Heart left ventricle (tissue), 16 donors: ENCODE measurements around the gene CRP. TPM values are rescaled to one million over a fixed set of nuclear protein-coding genes. Genes with fewer than 3 reads are reported as not detected.
"Not testable (repeated sequence)": the region's sequence is repeated elsewhere in the genome, so short reads cannot be mapped to it uniquely, and the experiment has no call there.

Experiments
- ATAC-seq, 4 donors: fragments of 200-7000 bp; cut with Tn5 transposase; one replicate each; pipeline ENCODE4 v1.9.1; 2020 to 2022; ENCODE audit warnings: moderate library complexity in 4 of 4, mild to moderate bottlenecking in 3 of 4, moderate number of reproducible peaks in 1 of 4
- DNase-seq, 5 donors: peaks; one replicate each; pipeline ENCODE4 v3.0.0-alpha.2; 2020
- H3K27ac ChIP-seq, 12 donors: fragments of 200-600 bp; sonication (generic) in 4 of 12; one replicate each; pipeline versions ENCODE4 v1.5.0 to v1.8.0; 2016 to 2022; ENCODE audit warnings: mild to moderate bottlenecking in 2 of 12
- H3K27me3 ChIP-seq, 9 donors: fragments of 200-600 bp; sonication (generic) in 2 of 9; one replicate each; pipeline versions ENCODE4 v1.5.1 to v1.8.0; 2016 to 2022; ENCODE audit warnings: mild to moderate bottlenecking in 3 of 9
- H3K36me3 ChIP-seq, 9 donors: fragments of 200-600 bp; sonication (generic) in 2 of 9; one replicate each; pipeline versions ENCODE4 v1.5.0 to v1.8.0; 2018 to 2022; ENCODE audit warnings: mild to moderate bottlenecking in 2 of 9
- H3K4me1 ChIP-seq, 12 donors: fragments of 200-600 bp; sonication (generic) in 4 of 12; one replicate each; pipeline versions ENCODE4 v1.5.0 to v1.8.0; 2016 to 2022; ENCODE audit warnings: mild to moderate bottlenecking in 3 of 12
- H3K4me3 ChIP-seq, 12 donors: fragments of 200-600 bp; sonication (generic) in 4 of 12; one replicate each; pipeline versions ENCODE4 v1.5.0 to v1.8.0; 2017 to 2022; ENCODE audit warnings: mild to moderate bottlenecking in 9 of 12, moderate library complexity in 4 of 12
- H3K9me3 ChIP-seq, 12 donors: fragments of 200-600 bp; sonication (generic) in 4 of 12; one replicate each; pipeline versions ENCODE4 v1.5.0 to v1.8.0; 2016 to 2022; ENCODE audit warnings: mild to moderate bottlenecking in 1 of 12
- POLR2A ChIP-seq, 2 donors: fragments of 450-650 bp; IDR thresholded peaks; one replicate each; pipeline ENCODE4 v1.6.1; 2017; ENCODE audit warnings: antibody characterized with exemption in 2 of 2, mild to moderate bottlenecking in 2 of 2, moderate library complexity in 2 of 2
- WGBS, 4 donors: extraction: QIAGEN DNeasy Blood & Tissue Kit in 2 of 4; methylation state at CpG; one replicate each; pipeline versions ENCODE4 v1.1.5 to v1.1.7; 2013 to 2018; 5-methylcytosine and 5-hydroxymethylcytosine counted together
- intact Hi-C, 10 donors: fragments of 100-400 bp; cut with DNase I; formaldehyde crosslinking; loops; one replicate each; pipeline versions ENCODE4 v1.11.1 to v1.14.2; 2022
- polyA plus RNA-seq, 2 donors: library from polyadenylated mRNA; stranded (reverse); fragments of 200-250 nt; gene quantifications; one replicate each; pipeline ENCODE4 v1.2.3, GENCODE V29; 2013
- total RNA-seq, 9 donors: library from RNA; depleted of rRNA in 2 of 9; stranded (reverse); fragments of >200 nt in 2 of 9; fragmentation: NEBNext Ultra II Directional in 3 of 9; extraction: Animal tissue kit (Norgen Biotek cat#: 25700) in 3 of 9; gene quantifications; one replicate each; pipeline versions ENCODE4 v1.1.0 to v1.2.4, GENCODE V29; 2016 to 2023
- TF ChIP-seq, protein P1 (sequence below), 12 donors: fragments of 200-600 bp; sonication (generic) in 4 of 12; IDR thresholded peaks; one replicate each; pipeline versions ENCODE4 v1.5.0 to v1.8.0; 2018 to 2022; ENCODE audit warnings: antibody characterized with exemption in 12 of 12, mild to moderate bottlenecking in 5 of 12
- donor health status: ischemic (EF 13 %, LVEDD 7.1; RV severe dilation, severe dysfunction).
- donor health status: healthy with polysubstance abuse.
- donor health status: DM: no; HTN: yes; CAD: no.
- donor health status: DM: no; HTN: no; CAD: no.
- donor health status: ischemic (EF 25% LVEDD 6.9; RV normal size, moderate dysfunction).
- donor health status: ischemic (EF 25% LVEDD 5.7; RV mildly dilated, moderate dysfunction).
- donor health status: healthy.
- donor health status: DM: yes; HTN: yes; CAD: no.
- donor health status: ischemic (EF 35%, LVEDD 5.7; RV mildly dilated, moderate dysfunction).
- donor health status: nonischemic (EF 11% LVEDD 7.7; RV severe dilation, severe dysfunction).
- donor health status: DM: yes; HTN: yes; CAD: no.
- donor health status: PGD.
- donor health status: ischemic (EF 29% LVEDD 5.4; RV normal size, mild dysfunction).
- donor health status: nonischemic (EF 23%, LVEDD 6.1; RV moderate dilation, normal function).

CRP gene
- total and polyA plus RNA-seq, 11 donors: 0.12 to 0.35 (median 0.32) TPM; not detected in 7

GRCh38 chr1:159737238-159737916 is 23.0 kb upstream of the CRP start:
- 81 to 87% (median 85%) methylated on average over 4 of the region's 4 CpGs for WGBS, 4 donors
- no peak for ATAC-seq
- H3K27ac ChIP-seq: no peak overlapping the region
- no peaks in the 10 kb centered on the region for H3K27me3 ChIP-seq
- TF ChIP-seq, protein P1, sequence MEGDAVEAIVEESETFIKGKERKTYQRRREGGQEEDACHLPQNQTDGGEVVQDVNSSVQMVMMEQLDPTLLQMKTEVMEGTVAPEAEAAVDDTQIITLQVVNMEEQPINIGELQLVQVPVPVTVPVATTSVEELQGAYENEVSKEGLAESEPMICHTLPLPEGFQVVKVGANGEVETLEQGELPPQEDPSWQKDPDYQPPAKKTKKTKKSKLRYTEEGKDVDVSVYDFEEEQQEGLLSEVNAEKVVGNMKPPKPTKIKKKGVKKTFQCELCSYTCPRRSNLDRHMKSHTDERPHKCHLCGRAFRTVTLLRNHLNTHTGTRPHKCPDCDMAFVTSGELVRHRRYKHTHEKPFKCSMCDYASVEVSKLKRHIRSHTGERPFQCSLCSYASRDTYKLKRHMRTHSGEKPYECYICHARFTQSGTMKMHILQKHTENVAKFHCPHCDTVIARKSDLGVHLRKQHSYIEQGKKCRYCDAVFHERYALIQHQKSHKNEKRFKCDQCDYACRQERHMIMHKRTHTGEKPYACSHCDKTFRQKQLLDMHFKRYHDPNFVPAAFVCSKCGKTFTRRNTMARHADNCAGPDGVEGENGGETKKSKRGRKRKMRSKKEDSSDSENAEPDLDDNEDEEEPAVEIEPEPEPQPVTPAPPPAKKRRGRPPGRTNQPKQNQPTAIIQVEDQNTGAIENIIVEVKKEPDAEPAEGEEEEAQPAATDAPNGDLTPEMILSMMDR (IDR thresholded peaks at IDR 0.05): no peak
- TF ChIP-seq POLR2A (IDR thresholded peaks at IDR 0.05): no peak
- H3K9me3 ChIP-seq: peaks cover 0 to 10% (median 0%) of the 10 kb centered on the region in 12 donors
- no peaks in the 10 kb centered on the region for H3K36me3 ChIP-seq
- no peak overlapping the region for H3K4me3 ChIP-seq
- no peaks in the 10 kb centered on the region for H3K4me1 ChIP-seq
- intact Hi-C loops: no loop called here
- DNase-seq: no peak

DNA sequence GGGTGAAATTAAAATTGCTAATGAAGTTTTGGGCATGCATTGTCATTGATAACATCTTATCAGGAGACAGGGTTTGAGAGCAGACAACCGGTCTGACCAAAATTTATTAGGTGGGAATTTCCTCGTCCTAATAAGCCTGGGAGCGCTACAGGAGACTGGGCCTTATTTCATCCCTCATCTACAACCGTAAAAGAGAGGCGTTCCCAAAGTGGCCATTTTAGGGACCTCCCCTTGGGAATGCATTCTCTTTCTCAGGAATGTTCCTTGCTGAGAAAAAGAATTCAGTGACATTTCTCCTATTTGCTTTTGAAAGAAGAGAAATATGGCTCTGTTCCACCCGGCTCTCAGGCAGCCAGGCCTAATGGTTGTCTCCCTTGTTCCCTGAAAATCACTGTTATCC is 8.8 kb upstream of the CRP start:
- DNase-seq, ATAC-seq, H3K27me3 ChIP-seq, H3K36me3 ChIP-seq, H3K4me1 ChIP-seq, H3K4me3 ChIP-seq, H3K27ac ChIP-seq, intact Hi-C loops: not testable (repeated sequence)
- 84 to 92% (median 90%) methylated on average over 6 of the region's 6 CpGs for WGBS, 4 donors
- peaks cover 0 to 38% (median 24%) of the 10 kb centered on the region in 12 donors for H3K9me3 ChIP-seq

GRCh38 chr1:159719990-159720389 is 5.6 kb upstream of the CRP start:
- Histone ChIP-seq H3K4me1 (no peaks in the 10 kb centered on the region), H3K9me3 (peaks cover 0 to 41% (median 27%) of the 10 kb centered on the region in 12 donors), H3K36me3 (no peaks in the 10 kb centered on the region), H3K27ac (no peak overlapping the region), H3K4me3 (no peak overlapping the region), H3K27me3 (no peaks in the 10 kb centered on the region)
- DNase-seq: no peak
- TF ChIP-seq, protein P1 (IDR thresholded peaks at IDR 0.05): no peak
- no peak for TF ChIP-seq POLR2A (IDR thresholded peaks at IDR 0.05)
- WGBS, 4 donors: 59 to 71% (median 70%) methylated on average over 2 of the region's 2 CpGs
- no peak for ATAC-seq
- intact Hi-C loops: no loop called here

GRCh38 chr1:159715855-159716254 is 1.5 kb upstream of the CRP start:
- ATAC-seq (no peak), DNase-seq (no peak)
- Histone ChIP-seq H3K9me3 (peaks cover 0 to 15% (median 2%) of the 10 kb centered on the region in 12 donors), H3K36me3 (no peaks in the 10 kb centered on the region), H3K27me3 (no peaks in the 10 kb centered on the region), H3K4me1 (no peaks in the 10 kb centered on the region), H3K4me3 (no peak overlapping the region), H3K27ac (no peak overlapping the region)
- intact Hi-C loops: no loop called here
- no peak for TF ChIP-seq POLR2A (IDR thresholded peaks at IDR 0.05)
- TF ChIP-seq, protein P1 (IDR thresholded peaks at IDR 0.05): no peak
- WGBS, 4 donors: 59 to 68% (median 63%) methylated on average over 1 of the region's 1 CpG

GRCh38 chr1:159712080-159712479 is 2.3 kb downstream of the CRP start:
- Histone ChIP-seq H3K36me3 (no peaks in the 10 kb centered on the region), H3K4me3 (no peak overlapping the region), H3K27me3 (no peaks in the 10 kb centered on the region), H3K9me3 (no peaks in the 10 kb centered on the region), H3K4me1 (no peaks in the 10 kb centered on the region), H3K27ac (no peak overlapping the region)
- DNase-seq (no peak), ATAC-seq (no peak)
- WGBS, 4 donors: 33 to 75% (median 55%) methylated on average over 1 of the region's 1 CpG
- no peak for TF ChIP-seq POLR2A (IDR thresholded peaks at IDR 0.05)
- TF ChIP-seq, protein P1 (IDR thresholded peaks at IDR 0.05): no peak
- intact Hi-C loops: no loop called here
